ENCODE results near the gene GNG13.

Gene GNG13

DNA sequence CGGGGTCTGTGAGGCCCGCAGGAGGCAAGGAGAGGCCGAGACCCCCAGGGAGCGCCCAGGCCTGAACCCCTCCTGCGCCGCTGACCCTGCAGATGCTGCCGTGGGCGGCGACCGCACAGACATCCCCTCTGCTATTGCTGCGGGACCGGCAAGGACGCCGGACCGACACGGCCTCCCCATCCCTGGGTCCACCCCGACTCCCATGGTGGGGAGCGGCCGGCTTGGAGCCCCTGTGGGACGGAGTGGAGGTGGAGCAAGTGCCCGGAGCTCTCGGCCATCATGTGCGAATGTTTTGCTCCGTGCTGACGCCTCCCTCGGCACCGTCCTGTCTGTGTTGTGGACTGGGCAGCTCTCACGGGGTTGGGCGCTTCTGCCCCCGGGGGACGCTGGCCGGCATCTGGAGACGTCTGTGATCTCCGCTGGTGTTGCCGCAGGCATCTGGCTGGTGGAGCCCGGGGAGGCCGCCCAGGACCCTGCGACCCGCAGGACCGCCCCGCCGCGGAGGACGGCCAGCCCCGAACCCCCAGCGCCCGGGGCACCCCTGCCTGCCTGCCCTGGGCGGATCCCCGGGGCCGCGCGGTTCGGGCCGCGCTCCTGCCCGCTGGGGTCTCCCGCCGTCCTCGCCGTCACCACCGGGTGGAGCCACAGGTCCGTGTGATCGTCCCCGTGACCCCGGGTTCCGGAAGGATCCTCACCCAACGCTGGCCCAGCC is 12.8 kb upstream of the GNG13 start:
- DNase-seq = no peak

DNA sequence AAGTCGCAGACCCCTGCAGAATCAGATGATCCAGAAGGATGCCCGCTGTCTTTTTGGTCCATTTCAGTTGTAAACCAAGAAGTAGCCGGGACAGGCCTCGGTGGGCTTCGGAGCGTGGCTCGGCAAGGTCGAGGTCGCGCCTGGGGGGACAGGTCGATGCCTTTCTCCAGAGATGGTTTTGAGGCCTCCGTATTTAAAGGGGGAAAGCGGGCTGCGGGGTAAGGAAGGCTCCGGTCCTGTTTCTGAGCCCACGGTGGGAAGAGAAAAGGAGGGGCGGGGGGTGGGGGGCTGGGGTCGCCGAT is 7.5 kb upstream of the GNG13 start:
- DNase-seq = no peak

DNA sequence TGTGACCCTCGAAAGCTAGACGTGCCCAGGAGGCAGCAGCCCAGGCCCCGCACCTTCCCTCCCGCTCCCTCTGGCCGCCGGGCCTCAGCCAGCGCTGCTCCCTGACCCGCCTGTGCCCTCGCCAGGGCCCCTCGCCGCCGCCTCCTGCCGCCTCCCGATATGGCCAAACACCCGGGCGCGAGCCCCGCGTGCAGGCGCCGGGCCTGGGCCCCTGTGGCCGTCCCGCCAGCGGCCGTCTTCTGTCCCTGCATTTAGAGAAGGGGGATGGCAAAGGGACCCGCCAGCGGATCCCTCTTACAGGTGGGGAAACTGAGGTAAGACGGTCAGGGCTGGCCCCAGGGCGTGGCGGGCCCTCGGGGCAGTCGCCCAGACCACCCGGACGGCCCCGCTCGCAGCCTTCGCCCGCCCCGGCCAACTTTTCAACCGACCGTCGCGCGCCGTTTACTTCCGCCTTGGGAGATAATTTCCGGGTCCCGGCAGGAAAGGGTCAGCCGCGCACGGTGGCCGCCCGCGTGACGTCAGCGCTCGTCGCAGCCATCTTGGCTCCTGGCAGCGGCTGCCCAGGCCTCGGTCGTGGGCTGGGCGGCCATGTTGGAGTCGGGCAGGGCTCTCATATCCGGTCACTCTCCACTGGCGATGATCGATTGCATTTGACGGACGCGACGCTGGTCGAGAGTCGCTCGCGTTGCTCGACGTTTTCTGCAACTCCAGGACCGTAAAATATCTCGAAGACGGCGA is 7.0 kb upstream of the GNG13 start:
- peak; percentile 76 for DNase-seq

DNA sequence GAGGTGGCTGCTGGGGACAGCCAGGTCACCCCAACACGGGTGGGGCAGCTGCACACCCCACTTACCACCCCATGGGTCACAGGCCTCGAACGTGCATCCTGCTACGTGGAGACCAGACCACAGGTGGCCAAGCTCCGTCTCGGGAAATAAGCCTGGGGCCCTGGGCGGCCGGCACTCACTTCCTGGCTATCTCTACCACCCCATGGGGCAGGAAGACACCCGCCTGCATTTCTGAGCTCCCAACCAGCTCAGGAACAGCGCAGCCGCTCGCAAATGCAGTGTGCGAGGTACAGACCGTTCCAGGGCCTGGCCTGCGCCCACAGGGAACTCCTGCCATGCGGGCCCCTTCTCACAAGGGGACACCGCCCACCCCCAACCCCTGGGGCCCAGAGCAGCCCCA is 4.9 kb upstream of the GNG13 start:
- DNase-seq = no peak

DNA sequence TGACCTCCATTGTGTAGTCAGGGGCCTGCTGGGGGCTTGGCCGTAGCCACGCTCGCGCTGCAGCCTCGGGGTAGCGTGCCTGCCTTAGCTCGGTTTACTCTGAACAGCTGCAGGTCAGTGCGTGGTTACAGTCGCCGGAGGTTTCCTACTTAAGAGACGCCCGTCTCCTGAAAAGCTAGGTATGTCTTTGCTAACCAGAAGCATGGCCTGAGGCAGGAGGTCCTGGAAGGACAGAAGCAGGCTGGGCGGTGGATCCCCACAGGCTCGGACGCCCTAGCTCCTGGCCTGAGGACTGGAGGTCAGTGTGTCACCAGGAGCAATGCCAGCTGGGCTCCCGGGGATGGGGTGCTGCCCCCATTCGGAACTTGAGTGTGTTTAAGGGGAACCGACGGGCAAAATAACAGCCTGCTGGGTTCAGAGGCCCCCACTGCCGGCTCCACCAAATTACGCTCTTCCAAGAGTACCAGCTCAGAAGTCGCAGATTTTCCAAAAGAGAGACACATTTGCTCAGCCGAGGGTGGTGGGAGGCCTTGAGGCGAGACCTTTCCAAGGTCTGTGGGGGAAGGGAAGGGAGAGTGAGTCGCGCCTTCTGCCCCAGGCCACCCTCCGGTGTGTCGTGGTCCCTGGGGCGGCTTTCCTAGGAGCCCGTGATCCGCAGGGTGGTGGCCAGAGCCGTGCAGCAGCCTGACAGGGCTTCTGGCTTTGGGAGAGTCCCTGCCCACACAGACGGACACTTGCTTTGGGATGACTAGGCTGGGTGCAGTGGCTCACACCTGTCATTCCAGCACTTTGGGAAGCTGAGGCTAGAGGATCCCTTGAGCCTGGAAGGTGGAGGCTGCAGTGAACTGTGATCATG is 3.9 kb upstream of the GNG13 start:
- DNase-seq = no peak

DNA sequence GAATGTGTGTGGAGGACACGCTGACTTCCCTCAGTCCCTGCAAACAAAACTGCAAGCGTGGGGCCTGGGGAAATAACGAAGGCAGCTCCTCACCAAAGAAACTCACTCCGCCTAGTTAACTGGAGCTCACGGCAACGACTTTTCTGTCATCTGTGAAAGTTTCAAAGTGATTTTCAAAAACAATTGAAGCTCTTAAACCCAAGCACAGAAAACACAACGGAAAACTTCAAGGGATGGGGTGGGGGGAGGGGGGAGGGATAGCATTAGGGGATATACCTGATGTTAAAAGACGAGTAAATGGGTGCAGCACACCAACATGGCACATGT is 3.2 kb upstream of the GNG13 start:
- no peak for DNase-seq

DNA sequence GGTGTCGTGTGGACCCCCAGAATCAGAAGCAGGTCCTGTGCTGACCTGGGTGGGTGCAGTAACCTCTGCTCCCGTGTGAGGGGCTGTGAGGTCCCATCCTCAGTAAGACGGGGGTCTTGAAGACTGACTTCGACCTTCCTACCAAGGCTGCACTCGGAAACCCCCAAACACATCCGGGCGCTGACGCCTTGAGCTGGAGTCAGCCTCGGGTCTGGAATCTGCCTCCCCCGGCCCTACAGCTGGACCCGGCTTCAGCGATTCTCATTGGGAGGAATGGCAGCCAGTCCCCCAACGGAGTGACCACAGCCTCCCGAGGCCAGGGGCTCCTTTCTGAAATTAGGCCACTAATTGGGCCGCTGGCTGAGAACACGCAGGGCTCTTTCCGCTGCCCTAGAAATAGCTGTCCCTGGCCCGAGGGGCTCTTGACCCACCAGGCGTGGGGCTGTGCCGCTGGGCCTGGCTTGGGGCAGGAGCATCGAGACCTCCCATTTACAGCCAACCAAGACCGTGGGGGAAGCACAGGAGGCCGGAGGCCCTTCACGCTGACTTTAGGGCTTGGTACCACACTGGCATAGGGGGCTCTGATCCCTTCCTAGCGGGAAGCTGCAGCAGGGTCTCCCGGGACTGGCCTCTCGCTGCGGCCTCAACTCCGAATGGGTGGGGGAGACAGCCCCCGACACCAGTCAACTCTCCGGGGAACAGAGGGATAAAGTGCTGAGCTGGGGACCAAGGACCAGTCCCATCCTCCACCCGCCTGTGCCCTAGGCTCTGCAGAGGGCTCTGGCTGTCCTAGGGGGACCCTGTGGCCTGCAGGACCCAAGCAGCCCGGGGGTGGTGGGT is 2.6 kb upstream of the GNG13 start:
- no peak for DNase-seq

DNA sequence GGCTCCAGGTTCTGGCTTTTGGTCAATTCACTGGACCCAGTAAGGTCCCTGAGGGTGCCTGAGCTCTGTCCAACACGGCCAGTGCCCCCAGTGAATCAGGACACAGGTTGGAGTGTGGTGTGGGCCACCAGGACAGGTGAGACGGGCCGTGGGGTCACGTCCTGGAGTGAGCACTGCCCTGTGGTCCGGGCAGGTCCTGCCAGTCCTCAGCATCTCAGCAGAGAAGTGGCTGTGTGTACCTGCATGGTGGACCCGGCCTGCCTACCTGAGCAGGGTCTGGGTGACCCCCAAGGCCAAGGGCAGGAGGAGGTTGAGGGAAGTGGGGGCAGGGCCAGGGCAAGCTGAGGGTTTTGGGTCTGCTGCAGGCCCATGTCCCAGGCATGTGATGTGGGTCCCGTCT is 1.9 kb upstream of the GNG13 start:
- DNase-seq = no peak

DNA sequence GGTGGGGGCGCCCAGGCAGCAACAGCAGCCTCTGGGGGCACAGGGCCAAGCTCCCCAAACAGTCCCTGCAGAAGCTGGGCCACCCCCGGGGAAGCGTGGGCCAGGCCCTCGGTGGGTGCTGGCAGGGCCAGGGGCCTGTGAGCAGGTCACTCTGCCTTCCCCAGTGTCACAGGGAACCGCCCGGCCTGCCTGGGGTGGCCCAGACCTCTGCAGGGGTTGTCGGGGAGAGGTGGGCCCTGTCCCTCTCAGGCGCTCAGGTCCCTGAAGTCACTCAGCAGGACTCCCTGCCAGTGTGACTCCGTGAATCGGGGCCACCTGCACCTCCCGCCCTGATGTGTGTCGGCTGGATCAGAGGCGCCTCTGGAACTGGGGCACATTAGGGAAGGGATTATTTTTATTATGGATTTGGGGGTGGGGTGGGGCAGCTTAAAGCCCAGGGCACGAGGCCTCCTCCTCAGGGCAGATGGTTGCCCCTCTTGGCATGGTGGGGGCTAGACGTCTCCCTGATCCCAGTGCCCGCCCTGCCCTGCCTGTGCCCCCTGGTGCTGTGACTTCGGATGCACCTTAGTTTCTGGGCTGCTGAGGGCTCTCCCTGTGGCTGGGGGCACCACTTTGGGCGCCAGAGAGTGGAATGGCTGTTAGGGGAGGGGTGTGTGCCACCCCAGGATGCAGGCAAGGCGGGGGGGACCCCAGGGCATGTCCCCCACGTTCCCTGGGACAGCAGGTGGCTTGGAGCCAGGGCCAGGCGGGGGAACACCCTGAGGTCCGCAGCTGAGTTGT is 1.2 kb upstream of the GNG13 start:
- DNase-seq = no peak

DNA sequence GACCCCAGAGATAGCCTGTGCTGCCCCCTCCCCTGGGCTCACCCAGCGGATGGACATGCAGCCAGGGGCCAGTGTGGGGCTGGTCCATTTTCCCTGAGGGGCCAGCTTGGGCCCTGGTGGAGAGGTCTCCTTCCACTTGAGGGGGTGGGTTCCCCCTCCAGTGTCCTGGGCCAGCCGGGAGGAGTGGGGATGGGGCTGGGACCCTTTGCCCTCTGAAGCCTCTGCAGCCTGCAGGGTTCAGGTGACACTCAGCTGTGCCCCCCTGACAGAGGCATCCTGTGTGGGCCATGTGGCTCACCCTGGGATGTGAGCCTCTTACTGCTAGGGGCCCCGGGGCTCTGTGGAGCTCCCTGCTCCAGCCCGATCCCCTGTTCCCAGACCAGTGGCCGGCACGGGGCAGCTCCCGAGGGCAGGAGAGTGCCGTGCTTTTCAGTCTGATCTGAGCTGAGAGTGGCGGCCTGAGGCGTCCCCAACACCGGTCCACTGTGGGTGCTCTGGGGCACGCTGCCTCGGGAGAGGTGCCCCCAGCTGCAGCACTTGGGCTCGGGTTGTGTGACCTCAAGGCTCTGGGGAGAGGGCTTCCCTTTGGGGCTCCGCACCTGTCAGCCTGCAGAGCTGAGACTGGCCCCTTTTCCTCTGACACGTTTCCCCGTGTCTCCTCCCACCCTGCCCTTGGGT is 439 bp upstream of the GNG13 start:
- DNase-seq = no peak

DNA sequence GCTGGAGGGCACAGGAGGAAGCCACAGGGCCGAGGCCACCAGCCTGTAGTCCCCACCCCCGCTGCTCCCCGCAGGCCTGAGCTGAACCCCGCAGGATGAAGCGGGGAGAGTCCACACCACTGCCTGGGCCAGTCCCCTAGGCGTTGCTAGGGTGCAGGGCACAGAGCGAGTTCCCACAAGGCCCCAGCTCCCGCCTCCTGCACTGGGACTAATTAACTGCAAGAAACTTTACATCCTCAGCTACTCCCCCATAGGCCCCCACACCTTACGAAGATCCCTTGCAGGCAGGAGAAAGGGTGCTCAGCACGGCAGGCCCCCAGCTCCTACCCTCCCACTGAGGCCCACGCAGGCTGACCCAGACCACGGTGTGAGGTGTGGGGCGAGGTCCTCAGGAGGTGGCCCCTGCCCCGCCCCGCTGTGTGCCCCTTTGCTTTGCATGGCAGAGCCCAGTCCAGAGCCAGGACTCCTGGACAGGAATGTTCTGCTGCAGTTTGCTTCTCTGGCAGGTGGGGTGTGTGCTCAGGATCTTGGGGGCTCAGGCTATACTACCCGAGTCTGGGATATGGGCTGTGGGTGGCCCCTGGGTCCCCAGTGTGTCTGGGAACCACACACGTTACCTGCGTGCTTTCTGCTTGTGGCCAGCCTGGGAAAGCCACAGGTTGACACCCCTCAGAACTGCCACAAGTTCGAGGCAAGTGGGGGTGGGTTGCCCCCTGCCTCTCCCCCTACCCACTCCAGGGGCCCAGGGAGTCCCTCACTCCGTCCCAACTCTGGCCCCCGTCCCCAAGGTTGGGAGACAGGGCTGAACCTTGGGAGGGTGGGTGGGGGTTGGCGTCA is 1.2 kb downstream of the GNG13 start:
- no peak for DNase-seq

DNA sequence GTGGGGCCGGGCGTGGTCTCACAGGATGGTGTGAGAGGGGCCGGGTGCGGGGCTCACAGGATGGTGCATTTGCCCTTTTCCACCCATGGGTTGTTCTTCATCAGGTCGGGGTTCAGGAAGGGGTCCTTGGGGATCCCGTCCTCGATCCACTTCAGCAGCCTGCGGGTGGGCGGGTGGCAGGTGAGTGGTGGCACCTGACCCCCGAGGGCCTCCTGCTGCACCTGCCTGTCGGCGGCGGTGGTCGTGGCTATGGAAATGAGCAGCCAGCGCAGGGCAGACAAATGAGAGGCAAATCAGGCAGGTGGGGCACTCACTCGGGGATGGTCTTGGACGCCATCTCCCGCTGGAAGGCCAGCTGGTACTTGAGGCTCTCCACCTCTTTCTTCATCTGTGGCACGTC is 1.9 kb downstream of the GNG13 start:
- no peak for DNase-seq

DNA sequence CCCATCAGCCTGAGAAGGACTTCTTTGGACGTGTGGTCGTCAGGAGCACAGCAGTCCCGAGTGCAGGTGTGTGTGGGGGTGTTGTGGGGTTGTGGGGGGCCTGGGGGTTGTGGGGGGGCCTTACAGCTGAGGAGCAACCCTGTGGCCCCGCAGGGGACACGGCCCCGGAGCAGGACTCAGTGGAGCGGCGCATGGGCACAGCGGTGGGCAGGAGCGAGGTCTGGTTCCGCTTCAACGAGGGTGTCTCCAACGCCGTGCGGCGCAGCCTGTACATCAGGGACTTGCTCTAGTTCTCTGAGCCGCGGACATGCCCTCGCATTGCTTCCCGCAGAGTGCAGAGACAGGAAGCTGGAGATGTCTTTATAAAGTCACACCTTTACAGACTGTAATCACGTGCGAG is 2.8 kb downstream of the GNG13 start:
- no peak for DNase-seq

DNA sequence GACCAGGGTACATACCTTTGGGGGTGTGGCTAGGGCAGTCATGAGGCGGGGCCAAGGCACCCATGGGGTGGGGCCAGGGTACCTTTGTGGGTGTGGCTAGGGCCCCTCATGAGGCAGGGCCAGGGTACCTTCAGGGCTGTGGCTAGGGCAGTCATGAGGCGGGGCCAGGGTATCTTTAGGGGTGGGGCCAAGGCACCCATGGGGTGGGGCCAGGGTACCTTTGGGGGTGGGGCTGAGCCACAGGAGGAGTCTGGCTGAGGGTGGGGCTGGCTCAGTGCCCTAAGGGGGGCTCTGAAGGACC is 3.5 kb downstream of the GNG13 start:
- no peak for DNase-seq

DNA sequence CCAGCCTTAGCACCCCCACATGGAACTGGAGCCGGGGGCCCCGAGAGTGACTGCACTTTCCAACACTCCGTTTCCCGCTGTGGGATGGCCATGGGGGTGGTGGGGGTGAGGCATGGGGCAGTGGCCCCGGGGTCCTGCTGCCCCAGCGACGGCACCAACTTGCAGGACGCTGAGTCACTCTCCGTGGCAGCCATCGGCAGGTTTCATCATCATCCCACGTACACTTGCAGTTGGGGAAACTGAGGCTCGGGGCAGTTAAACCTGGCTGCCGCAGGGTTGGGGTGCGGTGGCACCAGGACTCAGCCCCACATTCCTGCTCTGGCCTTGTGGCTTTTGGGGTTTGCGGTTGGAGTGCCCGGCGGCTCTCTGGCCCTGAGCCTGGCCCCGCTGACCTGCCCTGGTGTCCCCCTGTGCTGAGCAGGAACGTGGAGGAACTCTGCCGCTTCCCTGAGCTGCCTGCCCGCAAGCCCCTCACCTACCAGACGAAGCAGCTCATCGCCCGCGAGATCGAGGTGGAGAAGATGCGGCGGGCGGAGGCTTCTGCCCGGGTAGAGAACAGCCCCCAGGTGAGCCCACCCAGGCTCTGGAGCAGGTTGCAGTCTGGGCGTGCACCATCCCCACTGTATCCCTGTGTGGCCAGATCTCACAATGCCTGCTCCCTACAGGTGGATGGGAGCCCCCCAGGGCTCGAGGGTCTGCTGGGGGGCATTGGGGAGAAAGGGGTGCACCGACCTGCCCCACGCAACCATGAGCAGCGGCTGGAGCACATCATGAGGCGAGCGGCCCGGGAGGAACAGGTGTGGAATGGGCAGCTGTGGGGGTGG is 4.0 kb downstream of the GNG13 start:
- DNase-seq = no peak

DNA sequence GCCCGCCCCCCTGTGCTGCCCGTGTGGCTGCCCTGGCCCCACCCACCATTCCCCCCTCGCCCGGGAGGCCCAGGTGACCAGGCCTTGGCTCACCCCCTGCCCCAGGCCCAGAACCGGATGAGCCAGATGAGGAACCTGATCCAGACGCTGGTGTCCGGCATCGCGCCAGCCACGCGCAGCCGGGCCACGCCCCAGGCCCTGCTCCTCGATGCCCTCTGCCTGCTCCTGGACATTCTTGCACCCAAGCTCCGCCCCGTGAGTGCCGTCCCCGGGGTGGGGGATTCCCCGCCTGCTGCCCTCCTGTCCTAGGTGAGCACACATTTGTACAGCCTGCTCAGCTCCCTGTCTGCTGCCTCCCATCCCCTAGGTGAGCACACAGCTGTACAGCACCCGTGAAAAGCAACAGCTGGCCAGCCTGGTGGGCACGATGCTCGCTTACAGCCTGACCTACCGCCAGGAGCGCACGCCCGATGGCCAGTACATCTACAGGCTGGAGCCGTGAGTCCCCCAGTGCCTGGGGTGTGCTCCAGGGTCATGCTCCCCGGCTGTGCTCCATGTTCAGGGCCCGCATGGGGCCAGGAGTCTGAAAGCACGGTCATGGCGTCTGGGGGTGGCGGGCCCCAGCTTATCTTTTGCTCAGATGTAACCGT is 4.8 kb downstream of the GNG13 start:
- no peak for DNase-seq

DNA sequence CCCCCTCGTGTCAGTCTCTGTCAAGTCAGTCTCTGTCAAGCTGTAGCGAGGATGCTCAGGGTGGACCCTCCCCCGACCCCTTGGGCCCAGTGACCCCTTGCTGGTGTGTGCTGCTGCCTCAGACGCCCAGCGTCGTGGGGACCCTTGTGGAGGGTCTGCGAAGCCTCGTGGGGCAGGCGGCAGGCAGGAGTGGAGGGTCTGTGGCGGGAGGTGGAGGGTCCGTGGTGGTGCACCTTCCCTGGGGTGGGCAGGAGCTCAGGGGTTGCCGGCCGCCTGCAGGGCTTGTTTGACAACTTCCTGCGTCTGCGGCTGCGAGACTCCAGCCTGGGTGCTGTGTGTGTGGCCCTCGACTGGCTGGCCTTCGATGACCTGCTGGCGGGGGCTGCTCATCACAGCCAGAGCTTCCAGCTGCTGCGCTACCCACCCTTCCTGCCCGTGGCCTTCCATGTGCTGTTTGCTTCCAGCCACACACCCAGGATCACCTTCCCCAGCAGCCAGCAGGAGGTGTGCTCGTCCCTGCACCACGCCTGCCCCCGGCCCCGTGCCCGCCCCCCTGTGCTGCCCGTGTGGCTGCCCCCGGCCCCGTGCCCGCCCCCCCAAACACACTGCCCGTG is 5.6 kb downstream of the GNG13 start:
- DNase-seq = no peak

DNA sequence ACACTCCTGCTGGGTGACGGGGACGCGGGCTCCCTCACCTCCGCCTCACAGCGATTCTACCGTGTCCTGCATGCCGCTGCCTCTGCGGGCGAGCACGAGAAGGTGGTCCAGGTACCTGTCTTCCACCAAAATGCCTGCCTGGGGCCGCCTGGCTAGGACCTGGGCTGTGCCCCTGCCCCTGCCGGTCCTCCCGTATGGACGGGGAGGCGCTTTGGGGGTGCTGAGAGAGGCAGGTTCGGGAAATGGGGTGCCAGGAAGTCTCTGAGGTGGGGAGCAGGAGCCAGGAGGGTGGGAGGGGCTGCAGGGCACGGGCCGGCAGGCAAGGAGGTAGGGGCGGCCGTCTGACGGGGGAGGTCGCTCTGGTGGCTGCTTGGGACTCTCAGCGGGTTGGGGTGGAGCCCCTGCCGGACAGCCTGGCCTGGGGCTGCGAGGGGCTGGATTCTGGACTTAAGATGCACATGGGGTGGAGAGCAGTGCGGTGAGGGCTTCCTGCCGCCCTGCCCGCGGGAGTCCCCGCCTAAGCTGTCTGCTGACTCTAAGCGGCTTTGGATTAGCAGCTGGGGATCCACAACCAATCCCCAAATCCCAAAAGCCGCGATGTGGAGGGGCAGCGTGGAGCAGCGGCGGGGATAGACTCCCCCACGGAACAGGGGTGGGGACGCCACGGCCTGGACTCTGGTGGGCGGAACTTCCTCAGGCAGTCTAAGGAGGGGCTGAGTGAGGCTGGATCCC is 6.3 kb downstream of the GNG13 start:
- DNase-seq = no peak

DNA sequence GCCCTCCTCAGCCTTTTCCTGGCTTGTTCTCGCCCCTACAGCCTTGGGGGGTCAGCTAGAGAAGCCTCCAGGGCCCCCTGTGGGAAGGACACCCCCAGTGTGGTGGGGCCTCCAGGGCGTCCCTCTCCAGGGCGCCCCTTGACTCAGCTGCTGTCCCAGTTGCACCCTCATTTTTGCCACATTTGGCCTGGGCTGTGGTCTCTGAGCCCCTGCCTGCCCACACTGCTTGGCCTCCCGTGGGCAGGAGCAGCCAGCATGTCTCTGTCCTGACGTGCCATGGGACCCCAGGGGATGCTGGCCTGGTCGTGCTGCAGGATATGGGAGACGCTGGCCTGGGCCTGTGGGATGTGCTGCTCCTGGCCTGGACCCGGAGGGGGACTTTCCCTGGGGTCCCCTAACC is 7.1 kb downstream of the GNG13 start:
- DNase-seq = no peak

Measured in NCI-H1105 treated with DMSO at 0.1 percent for 48 hours (cell line).